Ascending aorta (tissue), 2 donors: ENCODE data around the gene BAAT. TPM values are rescaled to one million over a fixed set of nuclear protein-coding genes. Genes with fewer than 3 reads are reported as not detected.
"Not testable (repeated sequence)": the region's sequence is repeated elsewhere in the genome, so short reads cannot be mapped to it uniquely, and the experiment has no call there.

Experiments
- DNase-seq, 2 donors: peaks; one replicate each; pipeline ENCODE4 v3.0.0-alpha.2; 2019; ENCODE audit warnings: low spot score in 2 of 2
- H3K27ac ChIP-seq, 2 donors: fragments of 200-600 bp; sonication (generic); one replicate each; pipeline ENCODE4 v1.5.1; 2016 to 2017; ENCODE audit warnings: mild to moderate bottlenecking in 1 of 2
- H3K27me3 ChIP-seq: fragments of 200-600 bp; sonication (generic); one replicate; pipeline ENCODE4 v1.5.1; 2017
- H3K36me3 ChIP-seq, 2 donors: fragments of 200-600 bp; sonication (generic); one replicate each; pipeline ENCODE4 v1.5.1; 2016
- H3K4me1 ChIP-seq, 2 donors: fragments of 200-600 bp; sonication (generic); one replicate each; pipeline ENCODE4 v1.5.1; 2016 to 2017; ENCODE audit warnings: mild to moderate bottlenecking in 1 of 2
- H3K4me3 ChIP-seq, 2 donors: fragments of 200-600 bp; sonication (generic); one replicate each; pipeline ENCODE4 v1.5.1; 2016 to 2017; ENCODE audit warnings: mild to moderate bottlenecking in 1 of 2
- H3K9me3 ChIP-seq, 2 donors: fragments of 200-600 bp; sonication (generic); one replicate each; pipeline ENCODE4 v1.5.1; 2016
- intact Hi-C: fragments of 100-400 bp; cut with DNase I; formaldehyde crosslinking; loops from one replicate; pipeline ENCODE4 v1.15.1; 2023
- total RNA-seq: library from RNA; depleted of rRNA; stranded (reverse); fragments of >200 nt; gene quantifications from one replicate; pipeline ENCODE4 v1.1.0, GENCODE V29; 2016
- TF ChIP-seq, protein P1 (sequence below), 3 experiments: fragments of 200-600 bp in 2 of 3; fragments of 450-650 bp in 1 of 3; sonication (generic) in 2 of 3; IDR thresholded peaks; one replicate each; pipeline ENCODE4 v1.5.1; 2016 to 2019; ENCODE audit warnings: antibody characterized with exemption in 3 of 3, mild to moderate bottlenecking in 1 of 3, moderate library complexity in 1 of 3

Gene BAAT
- total RNA-seq, result 0.53 TPM

GRCh38 chr9:101384873-101385536 is at the start of gene BAAT:
TSS of gene BAAT (minus strand) at chr9:101385006. CDS start at chr9:101371404, 13,602 bp downstream.
- H3K27ac ChIP-seq, intact Hi-C loops, H3K4me1 ChIP-seq, H3K9me3 ChIP-seq, DNase-seq, H3K4me3 ChIP-seq, H3K27me3 ChIP-seq, H3K36me3 ChIP-seq: not testable (repeated sequence)

DNA sequence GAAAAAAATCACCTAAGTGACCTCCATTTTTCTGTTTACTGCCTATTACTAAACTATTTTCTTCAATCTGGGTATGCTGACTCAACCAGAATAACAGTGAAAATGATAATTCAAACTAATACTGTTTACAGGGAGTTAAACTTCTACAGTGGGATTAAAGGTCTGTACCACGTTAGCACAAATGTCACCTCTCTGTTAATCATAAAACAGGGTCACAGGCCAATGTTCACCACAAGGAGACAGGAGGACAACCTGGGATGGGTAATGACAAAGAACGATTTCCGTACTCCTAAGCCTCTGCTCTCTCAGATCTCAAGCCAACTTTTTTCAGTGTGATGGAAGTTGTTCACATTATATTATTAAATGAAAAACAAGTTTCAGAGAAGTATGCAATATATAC is 48.4 kb upstream of the BAAT start:
- no peak overlapping the region for H3K27ac ChIP-seq
- H3K9me3 ChIP-seq, result no peaks in the 10 kb centered on the region
- DNase-seq, result no peak

GRCh38 chr9:101432740-101433139 is 47.9 kb upstream of the BAAT start:
- TF ChIP-seq, protein P1, sequence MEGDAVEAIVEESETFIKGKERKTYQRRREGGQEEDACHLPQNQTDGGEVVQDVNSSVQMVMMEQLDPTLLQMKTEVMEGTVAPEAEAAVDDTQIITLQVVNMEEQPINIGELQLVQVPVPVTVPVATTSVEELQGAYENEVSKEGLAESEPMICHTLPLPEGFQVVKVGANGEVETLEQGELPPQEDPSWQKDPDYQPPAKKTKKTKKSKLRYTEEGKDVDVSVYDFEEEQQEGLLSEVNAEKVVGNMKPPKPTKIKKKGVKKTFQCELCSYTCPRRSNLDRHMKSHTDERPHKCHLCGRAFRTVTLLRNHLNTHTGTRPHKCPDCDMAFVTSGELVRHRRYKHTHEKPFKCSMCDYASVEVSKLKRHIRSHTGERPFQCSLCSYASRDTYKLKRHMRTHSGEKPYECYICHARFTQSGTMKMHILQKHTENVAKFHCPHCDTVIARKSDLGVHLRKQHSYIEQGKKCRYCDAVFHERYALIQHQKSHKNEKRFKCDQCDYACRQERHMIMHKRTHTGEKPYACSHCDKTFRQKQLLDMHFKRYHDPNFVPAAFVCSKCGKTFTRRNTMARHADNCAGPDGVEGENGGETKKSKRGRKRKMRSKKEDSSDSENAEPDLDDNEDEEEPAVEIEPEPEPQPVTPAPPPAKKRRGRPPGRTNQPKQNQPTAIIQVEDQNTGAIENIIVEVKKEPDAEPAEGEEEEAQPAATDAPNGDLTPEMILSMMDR (IDR thresholded peaks at IDR 0.05), result no peak
- Histone ChIP-seq H3K9me3 (no peaks in the 10 kb centered on the region), H3K4me1 (no peaks in the 10 kb centered on the region), H3K27me3 (no peaks in the 10 kb centered on the region), H3K27ac (no peak overlapping the region), H3K4me3 (no peak overlapping the region), H3K36me3 (no peaks in the 10 kb centered on the region)
- DNase-seq, result no peak
- intact Hi-C loops, result no loop called here

More for the DNA sequence above, 48.4 kb upstream of the BAAT start:
- Histone ChIP-seq H3K36me3 (no peaks in the 10 kb centered on the region), H3K27me3 (no peaks in the 10 kb centered on the region), H3K4me1 (no peaks in the 10 kb centered on the region), H3K4me3 (no peak overlapping the region)
- TF ChIP-seq, protein P1 (IDR thresholded peaks at IDR 0.05), result no peak
- intact Hi-C loops, result no loop called here

GRCh38 chr9:101432171-101432570 is 47.4 kb upstream of the BAAT start:
- Histone ChIP-seq H3K4me1 (no peaks in the 10 kb centered on the region), H3K9me3 (no peaks in the 10 kb centered on the region), H3K27ac (no peak overlapping the region), H3K4me3 (no peak overlapping the region), H3K27me3 (no peaks in the 10 kb centered on the region), H3K36me3 (no peaks in the 10 kb centered on the region)
- intact Hi-C loops, result no loop called here
- DNase-seq, result no peak
- TF ChIP-seq, protein P1 (IDR thresholded peaks at IDR 0.05), result no peak

DNA sequence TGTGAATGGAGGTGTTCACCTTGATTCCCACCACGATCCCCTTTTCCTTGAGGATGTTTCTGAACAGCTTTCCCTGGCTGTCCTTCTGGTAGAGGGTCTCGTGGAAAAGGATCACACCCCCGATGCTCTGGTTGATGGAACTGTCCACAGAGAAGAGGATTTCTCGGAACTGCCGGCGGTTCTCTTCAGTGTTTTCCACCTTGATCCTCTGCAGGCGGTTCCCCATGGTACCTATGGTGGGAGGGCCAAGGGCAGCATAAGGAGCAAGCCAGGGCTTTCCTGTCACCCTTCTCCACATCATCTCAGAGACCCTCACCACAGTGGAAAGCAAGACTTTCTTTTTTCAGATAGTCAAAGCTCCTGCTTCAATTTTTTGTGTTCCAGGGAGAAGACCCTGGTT is 44.9 kb upstream of the BAAT start:
- intact Hi-C loops, result no loop called here

GRCh38 chr9:101428909-101429308 is 44.1 kb upstream of the BAAT start:
- H3K27ac ChIP-seq, result no peak overlapping the region
- intact Hi-C loops, result no loop called here
- DNase-seq, result no peak
- no peaks in the 10 kb centered on the region for H3K9me3 ChIP-seq
- no peaks in the 10 kb centered on the region for H3K36me3 ChIP-seq
- H3K4me3 ChIP-seq, result no peak overlapping the region
- H3K4me1 ChIP-seq, result no peaks in the 10 kb centered on the region
- TF ChIP-seq, protein P1 (IDR thresholded peaks at IDR 0.05), result no peak
- no peaks in the 10 kb centered on the region for H3K27me3 ChIP-seq

More for the DNA sequence above, 44.9 kb upstream of the BAAT start:
- Histone ChIP-seq H3K9me3 (no peaks in the 10 kb centered on the region), H3K4me3 (no peak overlapping the region), H3K27ac (no peak overlapping the region), H3K36me3 (no peaks in the 10 kb centered on the region), H3K4me1 (no peaks in the 10 kb centered on the region), H3K27me3 (no peaks in the 10 kb centered on the region)
- TF ChIP-seq, protein P1 (IDR thresholded peaks at IDR 0.05), result no peak
- DNase-seq, result no peak
